HepG2 (cell line): ENCODE results near the gene ATP5F1E.

Experiments
- FIP1L1 ChIP-seq: fragments of 200-400 bp; formaldehyde crosslinking; IDR thresholded peaks from 2 replicates; pipeline ENCODE4 v1.6.1; 2018; ENCODE audit warnings: low read depth, mild to moderate bottlenecking, low read length, moderate library complexity, borderline replicate concordance; ENCODE audit not compliant: insufficient read depth
- SP4 ChIP-seq: sonication (generic); formaldehyde crosslinking; IDR thresholded peaks from 2 replicates; pipeline ENCODE4 v1.8.1; 2023; ENCODE audit warnings: mild to moderate bottlenecking, missing genetic modification reagents
- SUZ12 ChIP-seq: fragments of 150-350 bp; IDR thresholded peaks from 2 replicates; pipeline ENCODE4 v1.6.1; 2014; ENCODE audit warnings: low read depth, low read length
- TF ChIP-seq, protein P1 (sequence below): sonication (generic); formaldehyde crosslinking; IDR thresholded peaks from 2 replicates; pipeline ENCODE4 v1.5.0; 2020; ENCODE audit warnings: mild to moderate bottlenecking, missing genetic modification reagents, moderate library complexity

DNA sequence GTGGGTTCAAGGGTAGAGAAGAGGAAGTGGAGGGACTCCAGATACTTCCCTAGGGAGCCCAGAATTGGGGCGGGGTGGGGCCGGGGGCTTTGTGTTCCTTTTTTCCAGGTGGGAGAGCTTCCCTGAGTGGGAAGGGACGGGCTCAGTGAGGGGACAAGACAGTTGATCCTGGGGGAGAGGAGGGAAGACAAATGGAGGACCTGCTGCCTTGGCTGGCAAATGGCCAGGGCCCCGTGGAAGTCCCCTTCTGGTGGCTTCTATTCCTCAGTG is 27.7 kb downstream of the ATP5F1E start:
- TF ChIP-seq FIP1L1 (no peak), SUZ12 (no peak), SP4 (CRISPR knock-in tag) (no peak)
- TF ChIP-seq, protein P1, sequence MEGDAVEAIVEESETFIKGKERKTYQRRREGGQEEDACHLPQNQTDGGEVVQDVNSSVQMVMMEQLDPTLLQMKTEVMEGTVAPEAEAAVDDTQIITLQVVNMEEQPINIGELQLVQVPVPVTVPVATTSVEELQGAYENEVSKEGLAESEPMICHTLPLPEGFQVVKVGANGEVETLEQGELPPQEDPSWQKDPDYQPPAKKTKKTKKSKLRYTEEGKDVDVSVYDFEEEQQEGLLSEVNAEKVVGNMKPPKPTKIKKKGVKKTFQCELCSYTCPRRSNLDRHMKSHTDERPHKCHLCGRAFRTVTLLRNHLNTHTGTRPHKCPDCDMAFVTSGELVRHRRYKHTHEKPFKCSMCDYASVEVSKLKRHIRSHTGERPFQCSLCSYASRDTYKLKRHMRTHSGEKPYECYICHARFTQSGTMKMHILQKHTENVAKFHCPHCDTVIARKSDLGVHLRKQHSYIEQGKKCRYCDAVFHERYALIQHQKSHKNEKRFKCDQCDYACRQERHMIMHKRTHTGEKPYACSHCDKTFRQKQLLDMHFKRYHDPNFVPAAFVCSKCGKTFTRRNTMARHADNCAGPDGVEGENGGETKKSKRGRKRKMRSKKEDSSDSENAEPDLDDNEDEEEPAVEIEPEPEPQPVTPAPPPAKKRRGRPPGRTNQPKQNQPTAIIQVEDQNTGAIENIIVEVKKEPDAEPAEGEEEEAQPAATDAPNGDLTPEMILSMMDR (CRISPR knock-in tag) = no peak
